Fibroblast of the aortic adventitia (primary cell): Measurements from ENCODE around the gene CCDC142. TPM values are rescaled to one million over a fixed set of nuclear protein-coding genes. Genes with fewer than 3 reads are reported as not detected.

ENCODE experiments used
- DNase-seq: peaks from one replicate; pipeline ENCODE4 v3.0.0-alpha.2; 2010; ENCODE audit warnings: low read depth
- H3K4me3 ChIP-seq: 2 replicates; pipeline ENCODE4 v1.5.1; 2011; ENCODE audit warnings: low read depth, mild to moderate bottlenecking, control low read depth, low read length, moderate library complexity
- CTCF ChIP-seq: IDR thresholded peaks from 2 replicates; pipeline ENCODE4 v1.5.1; 2011; ENCODE audit warnings: mild to moderate bottlenecking, low read length, control low read depth, inconsistent platforms; ENCODE audit not compliant: insufficient read depth
- total RNA-seq: library from RNA; depleted of rRNA; stranded (reverse); fragments of >200 nt; gene quantifications from 2 replicates; pipeline ENCODE4 v1.2.3, GENCODE V29; 2012; ENCODE audit warnings: low replicate concordance

The CCDC142 gene
- total RNA-seq, 1 donor, result 27.7 TPM

DNA sequence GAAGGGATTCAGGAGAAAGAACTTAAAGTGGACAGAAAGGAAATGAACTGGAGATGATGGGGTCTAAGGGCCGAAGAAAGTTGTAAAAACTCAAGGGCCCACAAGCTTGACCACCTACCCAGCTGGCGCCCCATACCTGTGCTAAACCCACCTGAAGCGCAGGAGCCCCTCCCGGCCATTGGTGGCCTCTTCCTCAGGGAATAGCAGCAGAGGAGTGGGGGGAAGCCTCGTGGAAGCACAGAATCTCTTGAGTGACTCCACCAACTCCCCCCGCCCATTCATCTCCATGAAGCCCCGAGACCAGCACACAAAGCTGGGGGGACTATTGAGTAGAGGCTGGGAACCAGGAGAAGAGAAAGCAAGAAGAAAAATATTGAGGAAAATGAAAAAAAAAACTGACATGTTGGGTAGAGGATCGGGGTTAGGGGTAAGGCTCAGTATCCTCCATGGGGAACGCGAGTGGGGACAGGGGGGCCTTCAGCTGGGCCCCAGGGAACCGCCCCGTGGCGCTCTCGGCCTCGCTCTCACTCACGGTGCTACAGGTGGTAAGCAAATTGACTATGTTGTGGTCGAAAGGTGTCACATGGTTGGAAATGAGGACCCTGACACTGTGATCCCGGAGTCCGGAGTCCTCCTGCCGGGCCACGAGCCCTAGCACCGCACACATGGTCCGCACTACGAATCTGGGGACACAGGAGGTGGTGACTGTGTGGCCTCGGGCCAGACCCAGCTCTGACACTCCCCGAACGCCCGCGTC lies 46.0 kb upstream of the CCDC142 start:
- DNase-seq, result no peak
- TF ChIP-seq CTCF, result no peak
- peak overlapping the region; percentile 99 for H3K4me3 ChIP-seq

DNA sequence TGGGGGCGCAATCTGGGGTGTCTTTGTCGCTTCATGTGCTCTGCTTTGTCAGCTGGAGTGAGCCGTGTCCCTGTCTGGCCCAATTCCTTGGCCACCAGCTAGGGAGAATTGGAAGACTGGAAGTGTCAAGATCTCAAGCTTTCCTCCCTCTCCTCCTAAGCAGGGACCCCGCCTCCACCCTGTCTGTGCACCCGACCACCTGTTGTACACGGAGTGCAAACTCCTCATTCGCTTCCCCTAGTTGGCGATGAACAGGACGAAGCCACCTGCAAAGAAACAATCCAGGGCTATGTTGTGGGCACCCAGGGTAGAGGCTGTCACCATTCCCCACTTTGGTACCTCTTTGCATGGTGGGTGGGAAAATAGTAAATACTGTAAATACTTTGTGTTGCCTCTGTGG lies 44.9 kb upstream of the CCDC142 start:
- TF ChIP-seq CTCF, result no peak
- no peak for DNase-seq
- no peak overlapping the region for H3K4me3 ChIP-seq

GRCh38 chr2:74526649-74527230 lies 43.9 kb upstream of the CCDC142 start:
- no peak for TF ChIP-seq CTCF
- H3K4me3 ChIP-seq, result no peak overlapping the region
- DNase-seq, result no peak

- no peak for TF ChIP-seq CTCF
- H3K4me3 ChIP-seq, result no peak within 1 kb of the TSS
- no peak for DNase-seq
Observed at GRCh38 chr2:74525717-74526648, 43.2 kb upstream of the CCDC142 start, which contains the start of gene DQX1. Gene DQX1, minus strand, starts transcription at chr2:74526231. Its CDS starts 502 bp downstream, at chr2:74525729.

DNA sequence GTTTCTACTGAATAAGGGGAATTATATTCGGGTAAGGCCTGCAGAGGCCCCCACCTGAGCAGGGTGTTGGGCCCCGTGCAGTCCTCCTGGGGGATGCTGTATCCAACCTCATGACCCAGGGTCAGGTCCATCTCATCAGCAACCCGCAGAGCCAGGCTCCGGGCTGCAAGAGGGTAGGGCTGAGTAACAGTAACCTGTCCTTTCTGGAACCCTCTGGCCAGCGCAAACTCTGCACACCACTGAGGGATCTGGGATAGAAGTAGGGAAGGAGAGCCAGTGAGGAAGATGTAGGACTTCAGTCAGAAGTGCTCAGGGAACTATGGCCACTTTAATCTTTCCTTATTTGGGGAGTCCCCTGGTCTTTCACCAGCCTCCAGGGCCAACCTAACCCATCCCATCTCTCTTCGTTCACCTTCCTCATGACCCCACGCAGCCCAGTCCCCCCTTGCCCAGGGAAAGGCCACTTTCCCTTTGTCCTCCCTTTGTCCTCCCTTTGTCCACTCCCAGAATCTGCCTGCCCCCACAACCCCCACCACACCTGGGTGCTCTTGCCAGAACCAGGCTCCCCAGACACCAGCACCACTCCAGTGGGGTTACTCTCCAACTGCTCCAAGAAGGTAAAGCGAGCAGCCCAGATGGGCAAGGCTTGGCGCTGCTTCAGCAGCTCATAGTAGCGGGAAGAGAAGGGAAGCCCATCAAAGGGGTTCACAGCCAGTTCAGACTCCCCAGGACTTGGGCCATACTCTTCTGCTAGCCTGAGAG lies 42.3 kb upstream of the CCDC142 start:
- no peak for DNase-seq
- H3K4me3 ChIP-seq, result no peak overlapping the region
- no peak for TF ChIP-seq CTCF

DNA sequence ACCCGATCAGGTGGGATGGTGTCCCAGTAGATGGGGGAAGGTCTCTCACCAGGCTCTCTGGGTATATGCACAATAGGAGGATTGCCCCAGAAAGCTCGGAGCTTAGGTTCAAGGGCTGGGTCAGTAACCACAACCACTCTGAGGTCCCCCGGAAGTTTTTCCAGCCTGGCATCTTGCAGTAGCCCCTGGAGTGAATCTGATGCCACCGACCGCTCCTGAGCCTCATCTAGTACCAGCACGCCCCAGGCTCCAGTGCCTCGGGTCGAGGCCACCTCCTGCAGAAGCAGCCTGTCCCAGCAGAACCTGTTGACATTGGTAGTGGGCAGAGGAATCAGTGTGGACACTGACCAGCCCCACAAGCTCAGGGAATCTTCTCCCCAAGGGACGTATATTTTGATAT lies 41.2 kb upstream of the CCDC142 start:
- no peak for TF ChIP-seq CTCF
- DNase-seq, result no peak
- H3K4me3 ChIP-seq, result no peak overlapping the region
